ENCODE measurements around the gene AP3D1. TPM values are rescaled to one million over a fixed set of nuclear protein-coding genes. Genes with fewer than 3 reads are reported as not detected.

AP3D1 gene
- total and polyA plus RNA-seq, 9 of the 15 experiments (the other 6 are each of a cell fraction or from before 2014, with no cell fraction given), result 1.2 to 86.1 (median 35.9) TPM

DNA sequence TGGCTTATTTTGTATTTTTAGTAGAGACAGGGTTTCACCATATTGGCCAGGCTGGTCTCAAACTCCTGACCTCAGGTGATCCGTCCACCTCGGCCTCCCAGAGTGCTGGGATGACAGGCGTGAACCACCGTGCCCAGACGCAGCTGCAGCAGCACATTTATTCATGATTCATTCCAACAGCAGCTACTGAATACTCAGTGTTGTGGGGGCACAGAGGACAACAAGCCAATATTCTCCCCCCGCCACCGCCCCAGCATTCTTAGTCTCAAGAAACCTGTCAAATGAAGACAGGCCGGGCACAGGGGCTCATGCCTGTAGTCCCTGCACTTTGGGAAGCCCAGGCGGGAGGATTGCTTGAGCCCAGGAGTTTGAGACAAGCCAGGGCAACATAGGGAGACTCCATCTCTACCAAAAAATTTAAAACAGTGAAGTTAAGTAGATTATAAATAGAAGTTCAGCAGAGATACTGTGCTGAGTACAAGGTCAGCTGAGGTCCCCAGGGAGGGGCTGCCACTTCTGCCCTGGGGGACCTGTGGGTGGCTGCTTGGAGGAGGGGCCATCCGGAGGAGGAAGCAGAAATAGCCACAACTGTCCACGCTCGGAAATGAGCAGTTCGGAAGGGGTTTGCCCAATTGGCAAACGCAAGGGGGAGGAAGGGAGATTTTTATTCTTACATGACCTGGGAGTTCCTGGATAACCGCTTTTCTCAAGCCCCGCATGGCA is 16.7 kb upstream of the AP3D1 start (continued):
- TF ChIP-seq CHD1 (IDR thresholded peaks at IDR 0.05; ENCODE audit: low read length) (no peak), RNF2 (IDR thresholded peaks at IDR 0.05) (peak; percentile 57; the same call in 1 of the 2 replicates), MEF2D (tag; conservative IDR thresholded peaks at IDR 0.05; ENCODE audit: low read depth) (peak; percentile 38; the same call in 1 of the 2 replicates), SPI1 (IDR thresholded peaks at IDR 0.05; ENCODE audit: borderline replicate concordance, low read depth, low read length) (peak; percentile 39; the same call in 1 of the 2 replicates), FIP1L1 (IDR thresholded peaks at IDR 0.05; ENCODE audit: low read depth, low read length, poor library complexity, severe bottlenecking) (no peak), AFF4 (CRISPR knock-in tag; IDR thresholded peaks at IDR 0.05) (0 out of 2 replicates have a peak, but pooled peaks have one; percentile 24), POLR3A (IDR thresholded peaks at IDR 0.05; ENCODE audit: borderline replicate concordance, extremely low read depth, insufficient read depth, insufficient read length) (no peak), HLTF (IDR thresholded peaks at IDR 0.05) (no peak), EGR1 (conservative IDR thresholded peaks at IDR 0.05) (peak; percentile 83), CREM (IDR thresholded peaks at IDR 0.05; ENCODE audit: low read depth) (0 out of 2 replicates have a peak, but pooled peaks have one; percentile 28)
